Measurements from ENCODE around the gene PIP4K2C. TPM values are rescaled to one million over a fixed set of nuclear protein-coding genes. Genes with fewer than 3 reads are reported as not detected.

PIP4K2C gene
- total RNA-seq (10 to 100 TPM; 15.1 to 17.3 TPM), total RNA-seq (11.4 to 52.9 (median 35.7) reads per million in 172 experiments)
- 19.4 TPM for polyA plus RNA-seq (2013, experiment 1 of 2)
- polyA plus RNA-seq (2013, experiment 2 of 2): 23.9 TPM

GRCh38 chr12:57590864-57591781, at the start of gene PIP4K2C:
PIP4K2C (plus strand) TSS chr12:57591192; CDS start chr12:57591290, 98 bp downstream.
- CTCF ChIA-PET: interaction anchor here (3.0 kb wide), 1 partner anchor 8 kb away, joined by 24 read pairs; no protein-coding TSS in a partner anchor
- peaks cover 39% of the 10 kb centered on the region for H3K4me1 Mint-ChIP-seq (ENCODE audit: low read depth)
- intact Hi-C loops (cut with DNase I, micrococcal nuclease): loop anchor here in 1 of 2 experiments (2.0 to 5.0 kb wide), 2 partner anchors 44 to 101 kb away; partner anchors contain the start of genes DCTN2 and OS9
- ATAC-seq (ENCODE audit: poor library complexity) (peak; percentile 75), DNase-seq (peak; percentile 49 to 92 (median 70))
- H3K9me3 ChIP-seq (ENCODE audit: control insufficient read depth in 1 of 2, insufficient read depth in 1 of 2, low read length in 2 of 2): no peaks in the 10 kb centered on the region
- peak within 1 kb of the TSS; percentile 99 for H3K4me3 ChIP-seq (ENCODE audit: low read length)
- H3K36me3 ChIP-seq (ENCODE audit: insufficient read depth, low read length): peaks cover 30% of the 10 kb centered on the region
- TF ChIP-seq CTCF (IDR thresholded peaks at IDR 0.05): no peak
- H3K36me3 Mint-ChIP-seq (ENCODE audit: low read depth): peaks cover 41% of the 10 kb centered on the region
- no peaks in the 10 kb centered on the region for H3K9me3 Mint-ChIP-seq
- H3K4me1 ChIP-seq (ENCODE audit: insufficient read depth, low read length): peaks cover 30% of the 10 kb centered on the region
- H3K27ac ChIP-seq (ENCODE audit: low read depth in 1 of 2, low read length in 2 of 2): peak within 1 kb of the TSS; percentile 67 to 73
- H3K27me3 Mint-ChIP-seq: no peaks in the 10 kb centered on the region
- peaks cover 0 to 7% of the 10 kb centered on the region in 2 experiments for H3K27me3 ChIP-seq (ENCODE audit: control insufficient read depth in 1 of 2, insufficient read depth in 2 of 2, low read length in 2 of 2)
- POLR2A ChIA-PET: interaction anchor here (0.5 to 2.0 kb wide), 7 partner anchors 12 to 111 kb away, joined by 3 to 7 read pairs (median 4); partner anchors contain the start of genes ARHGEF25 and B4GALNT1
- H3K27ac Mint-ChIP-seq: peak within 1 kb of the TSS; percentile 84
- H3K4me3 Mint-ChIP-seq: peak within 1 kb of the TSS; percentile 91

- H3K4me1 Mint-ChIP-seq (ENCODE audit: low read depth): peaks cover 37% of the 10 kb centered on the region
- no peaks in the 10 kb centered on the region for H3K9me3 Mint-ChIP-seq
- peaks cover 23% of the 10 kb centered on the region for H3K36me3 ChIP-seq (ENCODE audit: insufficient read depth, low read length)
- H3K4me3 ChIP-seq (ENCODE audit: low read length): no peak overlapping the region
- ChIA-PET CTCF (no interaction called here), POLR2A (no interaction called here)
- intact Hi-C loops (cut with DNase I, micrococcal nuclease): no loop called here
- no peak overlapping the region for H3K27ac Mint-ChIP-seq
- no peak for ATAC-seq (ENCODE audit: poor library complexity)
- peaks cover 17% of the 10 kb centered on the region for H3K4me1 ChIP-seq (ENCODE audit: insufficient read depth, low read length)
- no peak overlapping the region for H3K27ac ChIP-seq (ENCODE audit: low read depth in 1 of 2, low read length in 2 of 2)
- no peaks in the 10 kb centered on the region for H3K9me3 ChIP-seq (ENCODE audit: control insufficient read depth in 1 of 2, insufficient read depth in 1 of 2, low read length in 2 of 2)
- no peak for DNase-seq
- no peaks in the 10 kb centered on the region for H3K27me3 ChIP-seq (ENCODE audit: control insufficient read depth in 1 of 2, insufficient read depth in 2 of 2, low read length in 2 of 2)
- TF ChIP-seq CTCF (IDR thresholded peaks at IDR 0.05): no peak
- H3K36me3 Mint-ChIP-seq (ENCODE audit: low read depth): peaks cover 48% of the 10 kb centered on the region
- no peak overlapping the region for H3K4me3 Mint-ChIP-seq
- H3K27me3 Mint-ChIP-seq: no peaks in the 10 kb centered on the region
Measured at GRCh38 chr12:57541717-57542116, 49.3 kb upstream of the PIP4K2C start.

GRCh38 chr12:57543581-57543980, 47.4 kb upstream of the PIP4K2C start:
- Histone ChIP-seq H3K36me3 (ENCODE audit: insufficient read depth, low read length) (peaks cover 16% of the 10 kb centered on the region), H3K4me1 (ENCODE audit: insufficient read depth, low read length) (peaks cover 20% of the 10 kb centered on the region), H3K27ac (ENCODE audit: low read depth in 1 of 2, low read length in 2 of 2) (no peak overlapping the region), H3K27me3 (ENCODE audit: control insufficient read depth in 1 of 2, insufficient read depth in 2 of 2, low read length in 2 of 2) (no peaks in the 10 kb centered on the region), H3K4me3 (ENCODE audit: low read length) (no peak overlapping the region), H3K9me3 (ENCODE audit: control insufficient read depth in 1 of 2, insufficient read depth in 1 of 2, low read length in 2 of 2) (no peaks in the 10 kb centered on the region)
- ChIA-PET POLR2A (no interaction called here), CTCF (no interaction called here)
- Mint-ChIP-seq H3K27me3 (no peaks in the 10 kb centered on the region), H3K4me1 (ENCODE audit: low read depth) (peaks cover 48% of the 10 kb centered on the region), H3K4me3 (no peak overlapping the region), H3K27ac (peak overlapping the region; percentile 29), H3K36me3 (ENCODE audit: low read depth) (peaks cover 39% of the 10 kb centered on the region), H3K9me3 (no peaks in the 10 kb centered on the region)
- no peak for TF ChIP-seq CTCF (IDR thresholded peaks at IDR 0.05)
- intact Hi-C loops (cut with DNase I, micrococcal nuclease): no loop called here
- DNase-seq: no peak
- ATAC-seq (ENCODE audit: poor library complexity): no peak
